SK-N-SH (cell line): ENCODE results near the gene LCE4A.

ENCODE experiments used
- CHD2 ChIP-seq: fragments of 150-350 bp; IDR thresholded peaks from 2 replicates; pipeline ENCODE4 v1.6.1; 2018; ENCODE audit warnings: low read length; ENCODE audit not compliant: partially characterized antibody
- EP300 ChIP-seq, 2 experiments: IDR thresholded peaks; 2 replicates each; pipeline versions ENCODE4 v1.4.0 to v1.6.1; 2012; ENCODE audit warnings: borderline replicate concordance in 1 of 2, low read depth in 1 of 2, low read length in 1 of 2
- EZH2phosphoT487 ChIP-seq: fragments of 200-600 bp; sonication (generic); IDR thresholded peaks from 2 replicates; pipeline ENCODE4 v1.6.1; 2017; ENCODE audit warnings: low read depth, mixed run types, mild to moderate bottlenecking, antibody characterized with exemption, moderate library complexity, borderline replicate concordance
- GATA2 ChIP-seq: sonication (generic); formaldehyde crosslinking; IDR thresholded peaks from 2 replicates; pipeline ENCODE4 v1.5.0; 2020; ENCODE audit warnings: mild to moderate bottlenecking, missing genetic modification reagents
- POLR2AphosphoS5 ChIP-seq: IDR thresholded peaks from 2 replicates; pipeline ENCODE4 v1.6.1; 2012; ENCODE audit warnings: low read depth, low read length
- RAD21 ChIP-seq: IDR thresholded peaks from 2 replicates; pipeline ENCODE4 v1.6.1; 2012; ENCODE audit warnings: mild to moderate bottlenecking, low read length
- RXRA ChIP-seq: IDR thresholded peaks from 2 replicates; pipeline ENCODE4 v1.4.0; 2012; ENCODE audit warnings: low read depth, mild to moderate bottlenecking, borderline replicate concordance
- TCF12 ChIP-seq: IDR thresholded peaks from 2 replicates; pipeline ENCODE4 v1.4.0; 2012
- TF ChIP-seq, protein P1 (sequence below): fragments of 200-600 bp; sonication (generic); IDR thresholded peaks from 2 replicates; pipeline ENCODE4 v1.6.1; 2017; ENCODE audit warnings: antibody characterized with exemption, mild to moderate bottlenecking, moderate library complexity
- TF ChIP-seq, protein P2 (sequence below): IDR thresholded peaks from 2 replicates; pipeline ENCODE4 v1.4.0; 2012; ENCODE audit warnings: low read depth
- TF ChIP-seq, protein P3 (sequence below): IDR thresholded peaks from 2 replicates; pipeline ENCODE4 v1.4.0; 2012; ENCODE audit warnings: low read depth, borderline replicate concordance

DNA sequence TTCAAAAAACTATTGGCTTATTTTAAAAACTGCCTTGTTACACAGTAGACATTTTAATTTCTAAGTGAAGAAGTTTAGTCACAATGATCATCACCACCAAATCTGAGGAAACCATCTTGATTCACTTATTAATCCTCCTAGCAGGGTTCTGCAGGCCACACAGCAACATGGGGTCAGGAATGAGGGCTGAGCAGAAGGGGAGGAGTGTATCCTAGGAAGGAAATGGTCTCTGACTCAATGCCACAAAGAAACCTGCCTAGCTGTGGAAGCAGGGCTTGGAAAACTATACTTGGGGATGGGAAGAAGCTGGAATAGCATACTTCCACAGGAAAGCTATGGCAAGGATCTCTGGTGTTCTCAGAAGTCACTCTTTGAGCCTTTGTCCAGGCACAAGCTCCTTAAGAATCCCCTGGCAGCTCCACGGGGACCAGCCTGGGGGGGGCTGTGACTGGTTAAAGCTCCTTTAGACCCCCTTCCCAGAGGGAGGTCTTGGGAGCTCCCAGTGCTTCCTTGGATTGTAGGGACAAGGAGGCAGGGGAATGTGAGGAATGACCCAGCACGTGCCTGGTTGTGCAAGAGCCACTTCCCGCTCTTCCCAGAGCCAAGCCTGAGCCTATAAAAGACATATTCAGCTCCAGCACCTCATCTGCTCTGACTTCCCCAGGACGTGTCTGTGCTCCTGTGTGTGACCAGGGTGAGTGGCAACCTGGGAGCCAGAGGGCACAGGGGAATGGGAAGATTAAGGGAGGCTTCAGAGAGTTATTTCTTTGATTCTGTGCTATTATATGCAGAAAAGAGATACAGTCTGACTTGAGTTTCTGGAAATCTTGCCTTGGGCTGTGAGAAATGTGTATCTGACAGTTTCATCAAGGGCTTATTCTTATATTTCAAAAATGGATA, 10.0 kb upstream of the LCE4A start, which contains the start of gene LCE2A:
- TF ChIP-seq TCF12 (no peak), EP300 (IDR thresholded peaks at IDR 0.05; ENCODE audit: borderline replicate concordance in 1 of 2, low read depth in 1 of 2, low read length in 1 of 2) (no peak), CHD2 (no peak), RAD21 (no peak), EZH2phosphoT487 (no peak), RXRA (no peak), POLR2AphosphoS5 (no peak), GATA2 (no peak)
- TF ChIP-seq, protein P1, sequence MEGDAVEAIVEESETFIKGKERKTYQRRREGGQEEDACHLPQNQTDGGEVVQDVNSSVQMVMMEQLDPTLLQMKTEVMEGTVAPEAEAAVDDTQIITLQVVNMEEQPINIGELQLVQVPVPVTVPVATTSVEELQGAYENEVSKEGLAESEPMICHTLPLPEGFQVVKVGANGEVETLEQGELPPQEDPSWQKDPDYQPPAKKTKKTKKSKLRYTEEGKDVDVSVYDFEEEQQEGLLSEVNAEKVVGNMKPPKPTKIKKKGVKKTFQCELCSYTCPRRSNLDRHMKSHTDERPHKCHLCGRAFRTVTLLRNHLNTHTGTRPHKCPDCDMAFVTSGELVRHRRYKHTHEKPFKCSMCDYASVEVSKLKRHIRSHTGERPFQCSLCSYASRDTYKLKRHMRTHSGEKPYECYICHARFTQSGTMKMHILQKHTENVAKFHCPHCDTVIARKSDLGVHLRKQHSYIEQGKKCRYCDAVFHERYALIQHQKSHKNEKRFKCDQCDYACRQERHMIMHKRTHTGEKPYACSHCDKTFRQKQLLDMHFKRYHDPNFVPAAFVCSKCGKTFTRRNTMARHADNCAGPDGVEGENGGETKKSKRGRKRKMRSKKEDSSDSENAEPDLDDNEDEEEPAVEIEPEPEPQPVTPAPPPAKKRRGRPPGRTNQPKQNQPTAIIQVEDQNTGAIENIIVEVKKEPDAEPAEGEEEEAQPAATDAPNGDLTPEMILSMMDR, result no peak
- TF ChIP-seq, protein P2, sequence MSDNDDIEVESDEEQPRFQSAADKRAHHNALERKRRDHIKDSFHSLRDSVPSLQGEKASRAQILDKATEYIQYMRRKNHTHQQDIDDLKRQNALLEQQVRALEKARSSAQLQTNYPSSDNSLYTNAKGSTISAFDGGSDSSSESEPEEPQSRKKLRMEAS, result no peak
- TF ChIP-seq, protein P3, sequence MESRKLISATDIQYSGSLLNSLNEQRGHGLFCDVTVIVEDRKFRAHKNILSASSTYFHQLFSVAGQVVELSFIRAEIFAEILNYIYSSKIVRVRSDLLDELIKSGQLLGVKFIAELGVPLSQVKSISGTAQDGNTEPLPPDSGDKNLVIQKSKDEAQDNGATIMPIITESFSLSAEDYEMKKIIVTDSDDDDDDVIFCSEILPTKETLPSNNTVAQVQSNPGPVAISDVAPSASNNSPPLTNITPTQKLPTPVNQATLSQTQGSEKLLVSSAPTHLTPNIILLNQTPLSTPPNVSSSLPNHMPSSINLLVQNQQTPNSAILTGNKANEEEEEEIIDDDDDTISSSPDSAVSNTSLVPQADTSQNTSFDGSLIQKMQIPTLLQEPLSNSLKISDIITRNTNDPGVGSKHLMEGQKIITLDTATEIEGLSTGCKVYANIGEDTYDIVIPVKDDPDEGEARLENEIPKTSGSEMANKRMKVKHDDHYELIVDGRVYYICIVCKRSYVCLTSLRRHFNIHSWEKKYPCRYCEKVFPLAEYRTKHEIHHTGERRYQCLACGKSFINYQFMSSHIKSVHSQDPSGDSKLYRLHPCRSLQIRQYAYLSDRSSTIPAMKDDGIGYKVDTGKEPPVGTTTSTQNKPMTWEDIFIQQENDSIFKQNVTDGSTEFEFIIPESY, result no peak
